Posterior cingulate gyrus (tissue), 11 donors: ENCODE data around the gene MBD3L1.

ENCODE experiments used
- DNase-seq, 10 donors: peaks; one replicate each; pipeline versions ENCODE4 v3.0.0 to v3.0.0-alpha.2; 2020 to 2021; ENCODE audit warnings: mixed read lengths in 3 of 10
- intact Hi-C: fragments of 100-400 bp; cut with DNase I; formaldehyde crosslinking; loops from one replicate; pipeline ENCODE4 v1.15.1; 2023

MBD3L1 gene

GRCh38 chr19:8877854-8878705 lies 45.9 kb downstream of the MBD3L1 start:
- DNase-seq, result no peak
- intact Hi-C loops, result no loop called here

- intact Hi-C loops, result no loop called here
- no peak for DNase-seq
These were observed 48.8 kb downstream of the MBD3L1 start for GRCh38 chr19:8880868-8881488.

GRCh38 chr19:8881512-8881911 lies 49.3 kb downstream of the MBD3L1 start:
- intact Hi-C loops, result no loop called here
- no peak for DNase-seq

- intact Hi-C loops, result no loop called here
- no peak for DNase-seq
These were observed 52.2 kb downstream of the MBD3L1 start for GRCh38 chr19:8884416-8884815.

GRCh38 chr19:8887364-8887763 lies 55.2 kb downstream of the MBD3L1 start:
- DNase-seq, result no peak
- intact Hi-C loops, result no loop called here

GRCh38 chr19:8890260-8890659 lies 58.1 kb downstream of the MBD3L1 start:
- no peak for DNase-seq
- intact Hi-C loops, result no loop called here
